Activated CD8-positive, alpha-beta memory T cell treated with anti-CD3 and anti-CD28 coated beads, Interleukin-2, amount 50 U/mL, for 1 hour (primary cell): Measurements from ENCODE around the gene PHF10.

Source experiments
- DNase-seq: peaks from one replicate; pipeline ENCODE4 v3.0.0-alpha.2; 2020; ENCODE audit errors: extremely low read depth

The PHF10 gene

GRCh38 chr6:169677096-169677495 is 47.2 kb downstream of the PHF10 start:
- DNase-seq = no peak

- no peak for DNase-seq
Measured at GRCh38 chr6:169675011-169675410, 49.3 kb downstream of the PHF10 start.

GRCh38 chr6:169671563-169671962 is 52.7 kb downstream of the PHF10 start:
- DNase-seq = no peak

- DNase-seq = no peak
Measured at GRCh38 chr6:169669889-169670288, 54.4 kb downstream of the PHF10 start.

GRCh38 chr6:169669147-169669546 is 55.2 kb downstream of the PHF10 start:
- DNase-seq = no peak

GRCh38 chr6:169668203-169668847 is 56.0 kb downstream of the PHF10 start:
- no peak for DNase-seq

GRCh38 chr6:169667716-169668115 is 56.6 kb downstream of the PHF10 start:
- no peak for DNase-seq

- DNase-seq = no peak
Measured at GRCh38 chr6:169666441-169666840, 57.9 kb downstream of the PHF10 start.

GRCh38 chr6:169665289-169665688 is 59.0 kb downstream of the PHF10 start:
- no peak for DNase-seq

- no peak for DNase-seq
Measured at GRCh38 chr6:169664227-169664626, 60.1 kb downstream of the PHF10 start.

- no peak for DNase-seq
Measured at GRCh38 chr6:169663468-169663867, 60.8 kb downstream of the PHF10 start.

GRCh38 chr6:169661391-169661756 is 62.9 kb downstream of the PHF10 start:
- DNase-seq = no peak

GRCh38 chr6:169660751-169661390 is 63.4 kb downstream of the PHF10 start:
- no peak for DNase-seq

- no peak for DNase-seq
Measured at GRCh38 chr6:169659820-169660610, 64.3 kb downstream of the PHF10 start.

GRCh38 chr6:169657284-169657610 is 67.1 kb downstream of the PHF10 start:
- no peak for DNase-seq

- no peak for DNase-seq
Measured at GRCh38 chr6:169656546-169657283, 67.6 kb downstream of the PHF10 start.

GRCh38 chr6:169654598-169655391 is 69.5 kb downstream of the PHF10 start:
- peak; percentile 24 for DNase-seq
